ENCODE measurements around the gene NUTM1. TPM values are rescaled to one million over a fixed set of nuclear protein-coding genes. Genes with fewer than 3 reads are reported as not detected.
"Not testable (repeated sequence)": the region's sequence is repeated elsewhere in the genome, so short reads cannot be mapped to it uniquely, and the experiment has no call there.

The NUTM1 gene

DNA sequence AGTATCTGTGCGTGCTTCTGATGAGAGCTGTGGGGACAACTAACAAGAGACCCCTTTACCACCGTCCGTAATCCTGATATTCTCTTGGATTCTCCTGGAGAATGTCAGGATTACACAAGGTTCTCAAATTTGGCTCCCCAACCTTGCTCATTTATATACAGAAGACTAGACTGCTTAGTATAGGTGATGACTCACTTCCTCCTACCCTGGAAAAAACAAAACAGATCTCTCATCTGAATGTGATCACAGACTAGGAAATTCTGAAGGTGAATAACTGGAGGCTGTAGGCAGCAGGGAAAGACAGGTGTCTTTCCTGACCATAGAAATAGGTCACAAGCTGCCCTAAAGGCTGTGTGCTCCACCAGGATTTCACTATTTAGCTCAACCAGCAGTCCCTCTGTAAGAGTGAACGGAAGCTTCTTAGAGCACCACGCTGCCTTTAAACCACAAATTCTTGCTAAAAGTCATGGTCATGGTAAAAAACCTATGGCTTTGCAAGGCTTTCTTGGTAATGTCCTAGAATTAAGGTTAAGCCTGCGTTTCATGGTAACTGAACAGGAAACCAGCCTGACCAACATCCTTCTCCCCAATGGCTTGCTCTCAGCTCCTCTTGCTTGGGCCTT, 54.6 kb downstream of the NUTM1 start:
- H3K9ac ChIP-seq (ENCODE audit: low read depth, low read length); H3K4me3 ChIP-seq (ENCODE audit: low read length); H3K27me3 ChIP-seq (ENCODE audit: control insufficient read depth, insufficient read depth, low read length); H3K4me1 ChIP-seq (ENCODE audit: control insufficient read depth, insufficient read depth, low read length); H3K9me3 ChIP-seq (replicated peaks; ENCODE audit: low read length); H3K36me3 ChIP-seq (ENCODE audit: insufficient read depth, low read length); H3K4me2 ChIP-seq (ENCODE audit: low read length): not testable (repeated sequence)

DNA sequence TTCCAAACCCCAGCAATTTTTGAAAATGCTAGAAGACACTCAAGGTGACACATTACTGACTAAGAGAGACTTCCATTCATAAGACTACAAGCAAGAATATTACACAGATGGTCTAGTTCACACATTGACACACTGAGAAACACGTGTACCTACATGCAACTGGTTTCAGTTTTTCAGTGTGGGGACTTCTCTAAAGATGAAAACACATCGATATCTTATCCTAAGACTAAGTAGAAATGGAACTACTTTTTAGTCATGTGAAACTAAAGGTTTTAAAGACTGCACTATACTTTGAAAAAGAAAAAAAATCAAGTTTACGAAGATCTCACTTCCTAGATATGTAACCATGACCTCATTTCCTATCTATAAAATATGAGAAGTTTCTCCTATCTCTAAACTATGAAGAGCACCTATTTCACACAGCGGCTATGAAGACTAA, 60.1 kb downstream of the NUTM1 start:
- not testable (repeated sequence) for H3K9me3 ChIP-seq (replicated peaks; ENCODE audit: low read length); H3K36me3 ChIP-seq (ENCODE audit: insufficient read depth, low read length); H3K27me3 ChIP-seq (ENCODE audit: control insufficient read depth, insufficient read depth, low read length); H3K9ac ChIP-seq (ENCODE audit: low read depth, low read length); H3K4me3 ChIP-seq (ENCODE audit: low read length); H3K4me2 ChIP-seq (ENCODE audit: low read length); H3K4me1 ChIP-seq (ENCODE audit: control insufficient read depth, insufficient read depth, low read length)

DNA sequence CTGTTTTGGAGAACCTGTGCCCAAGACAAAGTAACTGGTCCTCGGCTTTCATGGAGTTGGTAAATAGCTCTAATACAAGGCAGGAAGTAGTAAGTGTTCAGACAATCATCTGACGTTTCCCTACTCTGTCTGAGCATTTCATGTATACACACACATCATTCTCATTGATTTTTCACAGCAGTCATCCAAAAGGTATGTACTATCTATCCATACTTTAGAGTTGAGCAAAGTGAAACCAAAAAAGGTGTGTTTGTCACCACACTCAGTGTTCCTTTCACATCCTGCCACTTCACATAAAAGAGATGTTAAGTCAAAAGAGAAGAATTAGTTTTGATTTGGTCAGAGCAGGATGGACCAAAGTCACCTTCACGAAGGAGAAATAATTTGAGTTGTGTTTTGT, 60.8 kb downstream of the NUTM1 start:
- H3K9ac ChIP-seq (ENCODE audit: low read depth, low read length); H3K27me3 ChIP-seq (ENCODE audit: control insufficient read depth, insufficient read depth, low read length); H3K4me3 ChIP-seq (ENCODE audit: low read length); H3K4me1 ChIP-seq (ENCODE audit: control insufficient read depth, insufficient read depth, low read length); H3K9me3 ChIP-seq (replicated peaks; ENCODE audit: low read length); H3K36me3 ChIP-seq (ENCODE audit: insufficient read depth, low read length); H3K4me2 ChIP-seq (ENCODE audit: low read length): not testable (repeated sequence)

Small RNA genes within 50 kb of the gene (small RNA-seq; reads per million reads assigned to genes)
- gene MIR1233-1 = not detected
- not detected for gene RF00019

All from skeletal muscle satellite cell (primary cell).